K562 (cell line): ENCODE results near the gene AFG1L. TPM values are rescaled to one million over a fixed set of nuclear protein-coding genes. Genes with fewer than 3 reads are reported as not detected.

Experiments used
- KDM5B ChIP-seq: fragments of 200-600 bp; sonication (generic); IDR thresholded peaks from 2 replicates; pipeline ENCODE4 v1.6.1; 2012; ENCODE audit warnings: low read depth, mild to moderate bottlenecking, moderate library complexity, low read length, control low read depth, inconsistent platforms; ENCODE audit not compliant: insufficient replicate concordance
- MAFF ChIP-seq: IDR thresholded peaks from 2 replicates; pipeline ENCODE4 v1.6.1; 2012; ENCODE audit warnings: low read length, improper control_type of control experiment
- TARDBP ChIP-seq: fragments of 450-650 bp; IDR thresholded peaks from 2 replicates; pipeline ENCODE4 v1.6.1; 2016
- polyA plus RNA-seq, 8 experiments: library from polyadenylated mRNA; depleted of rRNA in 4 of 8; stranded (reverse) in 5 of 8; unstranded in 3 of 8; fragments of >200 nt; fragmentation: Nextera tagmentation in 2 of 8; fragmentation: Illumina TruSeq in 1 of 8; extraction: Ambion mirVana in 2 of 8; extraction: Trizol in 1 of 8; gene quantifications; 2 replicates each; pipeline versions ENCODE4 v1.2.1 to v1.2.3, GENCODE V29; 2011 to 2014; ENCODE audit warnings: inconsistent platforms in 1 of 8, missing spikeins in 1 of 8
- total RNA-seq, 7 experiments: library from RNA; depleted of rRNA in 6 of 7; stranded (reverse); fragments of >200 nt in 6 of 7; fragmentation: Illumina TruSeq in 2 of 7; extraction: Trizol in 2 of 7; gene quantifications; 2 replicates each; pipeline versions ENCODE4 v1.2.1 to v1.2.3, GENCODE V29; 2011 to 2021; ENCODE audit warnings: low replicate concordance in 1 of 7
- TF ChIP-seq, protein P1 (sequence below), 2 experiments: fragments of 450-650 bp; IDR thresholded peaks; 2 replicates each; pipeline ENCODE4 v1.6.1; 2016
- TF ChIP-seq, protein P2 (sequence below): fragments of 450-650 bp; IDR thresholded peaks from 2 replicates; pipeline ENCODE4 v1.6.1; 2016; ENCODE audit warnings: mild to moderate bottlenecking
- TF ChIP-seq, protein P3 (sequence below): sonication (generic); formaldehyde crosslinking; IDR thresholded peaks from 2 replicates; pipeline ENCODE4 v1.8.0; 2023; ENCODE audit warnings: mild to moderate bottlenecking, missing genetic modification reagents
- TF ChIP-seq, protein P4 (sequence below): fragments of 450-650 bp; IDR thresholded peaks from one replicate; pipeline ENCODE4 v1.6.1; 2018; ENCODE audit warnings: mild to moderate bottlenecking, moderate library complexity; ENCODE audit not compliant: partially characterized antibody
- TF ChIP-seq, protein P5 (sequence below), 2 experiments: fragments of 150-350 bp in 1 of 2; IDR thresholded peaks; 2 replicates each; pipeline ENCODE4 v1.6.1; 2012 to 2016; ENCODE audit warnings: low read depth in 2 of 2, low read length in 2 of 2, mild to moderate bottlenecking in 1 of 2, moderate library complexity in 1 of 2

Gene AFG1L
- total and polyA plus RNA-seq, 9 of the 15 experiments (the other 6 are each of a cell fraction or from before 2014, with no cell fraction given) = 2.2 to 15.5 (median 5.8) TPM

DNA sequence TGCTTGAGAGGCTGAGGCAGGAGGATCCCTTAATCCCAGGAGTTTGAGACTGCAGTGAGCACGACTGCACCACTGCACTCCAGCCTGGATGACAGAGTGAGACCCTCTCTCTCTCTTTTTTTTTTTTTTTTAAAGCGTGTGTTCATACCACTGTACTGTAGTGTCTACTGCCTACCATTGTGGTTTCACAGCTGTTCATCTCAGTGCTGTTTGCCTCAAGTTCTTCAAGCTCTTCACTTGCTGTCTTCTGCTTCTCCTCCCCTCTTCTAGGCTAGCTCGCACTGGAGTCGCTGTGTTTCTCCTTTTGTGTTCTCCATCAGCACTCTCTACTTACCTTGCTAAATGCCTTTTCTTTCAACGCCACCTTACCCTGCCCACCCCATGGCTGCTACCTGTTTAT, 273.2 kb downstream of the AFG1L start (continued):
- TF ChIP-seq, protein P1, sequence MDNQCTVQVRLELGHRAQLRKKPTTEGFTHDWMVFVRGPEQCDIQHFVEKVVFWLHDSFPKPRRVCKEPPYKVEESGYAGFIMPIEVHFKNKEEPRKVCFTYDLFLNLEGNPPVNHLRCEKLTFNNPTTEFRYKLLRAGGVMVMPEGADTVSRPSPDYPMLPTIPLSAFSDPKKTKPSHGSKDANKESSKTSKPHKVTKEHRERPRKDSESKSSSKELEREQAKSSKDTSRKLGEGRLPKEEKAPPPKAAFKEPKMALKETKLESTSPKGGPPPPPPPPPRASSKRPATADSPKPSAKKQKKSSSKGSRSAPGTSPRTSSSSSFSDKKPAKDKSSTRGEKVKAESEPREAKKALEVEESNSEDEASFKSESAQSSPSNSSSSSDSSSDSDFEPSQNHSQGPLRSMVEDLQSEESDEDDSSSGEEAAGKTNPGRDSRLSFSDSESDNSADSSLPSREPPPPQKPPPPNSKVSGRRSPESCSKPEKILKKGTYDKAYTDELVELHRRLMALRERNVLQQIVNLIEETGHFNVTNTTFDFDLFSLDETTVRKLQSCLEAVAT (IDR thresholded peaks at IDR 0.05) = no peak
- no peak for TF ChIP-seq MAFF
- TF ChIP-seq, protein P2, sequence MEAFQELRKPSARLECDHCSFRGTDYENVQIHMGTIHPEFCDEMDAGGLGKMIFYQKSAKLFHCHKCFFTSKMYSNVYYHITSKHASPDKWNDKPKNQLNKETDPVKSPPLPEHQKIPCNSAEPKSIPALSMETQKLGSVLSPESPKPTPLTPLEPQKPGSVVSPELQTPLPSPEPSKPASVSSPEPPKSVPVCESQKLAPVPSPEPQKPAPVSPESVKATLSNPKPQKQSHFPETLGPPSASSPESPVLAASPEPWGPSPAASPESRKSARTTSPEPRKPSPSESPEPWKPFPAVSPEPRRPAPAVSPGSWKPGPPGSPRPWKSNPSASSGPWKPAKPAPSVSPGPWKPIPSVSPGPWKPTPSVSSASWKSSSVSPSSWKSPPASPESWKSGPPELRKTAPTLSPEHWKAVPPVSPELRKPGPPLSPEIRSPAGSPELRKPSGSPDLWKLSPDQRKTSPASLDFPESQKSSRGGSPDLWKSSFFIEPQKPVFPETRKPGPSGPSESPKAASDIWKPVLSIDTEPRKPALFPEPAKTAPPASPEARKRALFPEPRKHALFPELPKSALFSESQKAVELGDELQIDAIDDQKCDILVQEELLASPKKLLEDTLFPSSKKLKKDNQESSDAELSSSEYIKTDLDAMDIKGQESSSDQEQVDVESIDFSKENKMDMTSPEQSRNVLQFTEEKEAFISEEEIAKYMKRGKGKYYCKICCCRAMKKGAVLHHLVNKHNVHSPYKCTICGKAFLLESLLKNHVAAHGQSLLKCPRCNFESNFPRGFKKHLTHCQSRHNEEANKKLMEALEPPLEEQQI = no peak
- TF ChIP-seq, protein P3, sequence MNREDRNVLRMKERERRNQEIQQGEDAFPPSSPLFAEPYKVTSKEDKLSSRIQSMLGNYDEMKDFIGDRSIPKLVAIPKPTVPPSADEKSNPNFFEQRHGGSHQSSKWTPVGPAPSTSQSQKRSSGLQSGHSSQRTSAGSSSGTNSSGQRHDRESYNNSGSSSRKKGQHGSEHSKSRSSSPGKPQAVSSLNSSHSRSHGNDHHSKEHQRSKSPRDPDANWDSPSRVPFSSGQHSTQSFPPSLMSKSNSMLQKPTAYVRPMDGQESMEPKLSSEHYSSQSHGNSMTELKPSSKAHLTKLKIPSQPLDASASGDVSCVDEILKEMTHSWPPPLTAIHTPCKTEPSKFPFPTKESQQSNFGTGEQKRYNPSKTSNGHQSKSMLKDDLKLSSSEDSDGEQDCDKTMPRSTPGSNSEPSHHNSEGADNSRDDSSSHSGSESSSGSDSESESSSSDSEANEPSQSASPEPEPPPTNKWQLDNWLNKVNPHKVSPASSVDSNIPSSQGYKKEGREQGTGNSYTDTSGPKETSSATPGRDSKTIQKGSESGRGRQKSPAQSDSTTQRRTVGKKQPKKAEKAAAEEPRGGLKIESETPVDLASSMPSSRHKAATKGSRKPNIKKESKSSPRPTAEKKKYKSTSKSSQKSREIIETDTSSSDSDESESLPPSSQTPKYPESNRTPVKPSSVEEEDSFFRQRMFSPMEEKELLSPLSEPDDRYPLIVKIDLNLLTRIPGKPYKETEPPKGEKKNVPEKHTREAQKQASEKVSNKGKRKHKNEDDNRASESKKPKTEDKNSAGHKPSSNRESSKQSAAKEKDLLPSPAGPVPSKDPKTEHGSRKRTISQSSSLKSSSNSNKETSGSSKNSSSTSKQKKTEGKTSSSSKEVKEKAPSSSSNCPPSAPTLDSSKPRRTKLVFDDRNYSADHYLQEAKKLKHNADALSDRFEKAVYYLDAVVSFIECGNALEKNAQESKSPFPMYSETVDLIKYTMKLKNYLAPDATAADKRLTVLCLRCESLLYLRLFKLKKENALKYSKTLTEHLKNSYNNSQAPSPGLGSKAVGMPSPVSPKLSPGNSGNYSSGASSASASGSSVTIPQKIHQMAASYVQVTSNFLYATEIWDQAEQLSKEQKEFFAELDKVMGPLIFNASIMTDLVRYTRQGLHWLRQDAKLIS (CRISPR knock-in tag) = no peak
- no peak for TF ChIP-seq TARDBP
- TF ChIP-seq KDM5B = no peak
- TF ChIP-seq, protein P4, sequence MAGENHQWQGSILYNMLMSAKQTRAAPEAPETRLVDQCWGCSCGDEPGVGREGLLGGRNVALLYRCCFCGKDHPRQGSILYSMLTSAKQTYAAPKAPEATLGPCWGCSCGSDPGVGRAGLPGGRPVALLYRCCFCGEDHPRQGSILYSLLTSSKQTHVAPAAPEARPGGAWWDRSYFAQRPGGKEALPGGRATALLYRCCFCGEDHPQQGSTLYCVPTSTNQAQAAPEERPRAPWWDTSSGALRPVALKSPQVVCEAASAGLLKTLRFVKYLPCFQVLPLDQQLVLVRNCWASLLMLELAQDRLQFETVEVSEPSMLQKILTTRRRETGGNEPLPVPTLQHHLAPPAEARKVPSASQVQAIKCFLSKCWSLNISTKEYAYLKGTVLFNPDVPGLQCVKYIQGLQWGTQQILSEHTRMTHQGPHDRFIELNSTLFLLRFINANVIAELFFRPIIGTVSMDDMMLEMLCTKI = no peak
- TF ChIP-seq, protein P5, sequence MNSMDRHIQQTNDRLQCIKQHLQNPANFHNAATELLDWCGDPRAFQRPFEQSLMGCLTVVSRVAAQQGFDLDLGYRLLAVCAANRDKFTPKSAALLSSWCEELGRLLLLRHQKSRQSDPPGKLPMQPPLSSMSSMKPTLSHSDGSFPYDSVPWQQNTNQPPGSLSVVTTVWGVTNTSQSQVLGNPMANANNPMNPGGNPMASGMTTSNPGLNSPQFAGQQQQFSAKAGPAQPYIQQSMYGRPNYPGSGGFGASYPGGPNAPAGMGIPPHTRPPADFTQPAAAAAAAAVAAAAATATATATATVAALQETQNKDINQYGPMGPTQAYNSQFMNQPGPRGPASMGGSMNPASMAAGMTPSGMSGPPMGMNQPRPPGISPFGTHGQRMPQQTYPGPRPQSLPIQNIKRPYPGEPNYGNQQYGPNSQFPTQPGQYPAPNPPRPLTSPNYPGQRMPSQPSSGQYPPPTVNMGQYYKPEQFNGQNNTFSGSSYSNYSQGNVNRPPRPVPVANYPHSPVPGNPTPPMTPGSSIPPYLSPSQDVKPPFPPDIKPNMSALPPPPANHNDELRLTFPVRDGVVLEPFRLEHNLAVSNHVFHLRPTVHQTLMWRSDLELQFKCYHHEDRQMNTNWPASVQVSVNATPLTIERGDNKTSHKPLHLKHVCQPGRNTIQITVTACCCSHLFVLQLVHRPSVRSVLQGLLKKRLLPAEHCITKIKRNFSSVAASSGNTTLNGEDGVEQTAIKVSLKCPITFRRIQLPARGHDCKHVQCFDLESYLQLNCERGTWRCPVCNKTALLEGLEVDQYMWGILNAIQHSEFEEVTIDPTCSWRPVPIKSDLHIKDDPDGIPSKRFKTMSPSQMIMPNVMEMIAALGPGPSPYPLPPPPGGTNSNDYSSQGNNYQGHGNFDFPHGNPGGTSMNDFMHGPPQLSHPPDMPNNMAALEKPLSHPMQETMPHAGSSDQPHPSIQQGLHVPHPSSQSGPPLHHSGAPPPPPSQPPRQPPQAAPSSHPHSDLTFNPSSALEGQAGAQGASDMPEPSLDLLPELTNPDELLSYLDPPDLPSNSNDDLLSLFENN (IDR thresholded peaks at IDR 0.05; ENCODE audit: low read depth in 2 of 2, low read length in 2 of 2) = no peak
- TF ChIP-seq, all 486 proteins: peak for 0
